K562 (cell line): ENCODE results near the gene ZCCHC4. TPM values are rescaled to one million over a fixed set of nuclear protein-coding genes. Genes with fewer than 3 reads are reported as not detected.

Source experiments
- ATAC-seq: fragments of 200-7000 bp; cut with Tn5 transposase; 3 replicates; pipeline ENCODE4 v1.9.1; 2020; ENCODE audit warnings: moderate library complexity
- BruUV-seq: library from RNA; stranded (reverse); fragments of 400-500 nt; replicated peaks from 2 replicates; lab custom pipeline; 2021; lab: Mats Ljungman, UMichigan
- CTCF ChIA-PET: fragments of 300-600 bp; formaldehyde crosslinking; extraction: SDS; loops from one replicate; lab custom pipeline; 2021; ENCODE audit warnings: low intra/inter-chr PET ratio; lab: Yijun Ruan, JAX
- POLR2A ChIA-PET: fragments of 300-600, 350-650 bp; sonication (Branson Sonifier 250); formaldehyde crosslinking; extraction: SDS; loops from one replicate; lab custom pipeline; 2021; ENCODE audit warnings: antibody characterized with exemption, inconsistent platforms; lab: Yijun Ruan, JAX
- DNase-seq, 4 experiments: peaks; one replicate each; pipeline versions ENCODE4 v3.0.0 to v3.0.0-alpha.2; 2011 to 2018; ENCODE audit warnings: low spot score in 3 of 4, mixed read lengths in 3 of 4; ENCODE audit errors: extremely low read depth in 1 of 4
- FAIRE-seq: peaks from 2 replicates; lab custom pipeline; 2011; peaks lifted over from hg19 to GRCh38; lab: Jason Lieb, UNC
- H2AFZ ChIP-seq: 2 replicates; pipeline ENCODE4 v1.6.0; 2011; ENCODE audit warnings: low read depth, low read length, control low read depth, inconsistent platforms
- H3K27ac ChIP-seq: fragments of 200-600 bp; 3 replicates; pipeline ENCODE4 v1.8.0; 2011; ENCODE audit warnings: low read depth, mild to moderate bottlenecking, control low read depth, inconsistent platforms, low read length, moderate library complexity, mixed read lengths; ENCODE audit errors: extremely low read depth
- H3K27me3 ChIP-seq, 2 experiments: fragments of 300-600 bp in 1 of 2; 2 replicates in 1 of 2; 3 replicates in 1 of 2; pipeline versions ENCODE4 v1.6.0 to v1.8.0; 2011; ENCODE audit warnings: inconsistent platforms in 2 of 2, low read length in 2 of 2, mild to moderate bottlenecking in 1 of 2, mixed read lengths in 1 of 2, moderate library complexity in 1 of 2; ENCODE audit not compliant: control insufficient read depth in 2 of 2, insufficient read depth in 2 of 2
- H3K36me3 ChIP-seq: fragments of 300-600 bp; 3 replicates; pipeline ENCODE4 v1.8.0; 2011; ENCODE audit warnings: mild to moderate bottlenecking, low read length, inconsistent platforms; ENCODE audit not compliant: control insufficient read depth, insufficient read depth
- H3K4me1 ChIP-seq, 2 experiments: fragments of 200-600 bp in 1 of 2; replicated peaks in 1 of 2; 2 replicates in 1 of 2; 3 replicates in 1 of 2; pipeline versions ENCODE4 v1.5.1 to v1.8.0; 2011; ENCODE audit warnings: inconsistent platforms in 2 of 2, low read length in 2 of 2, mild to moderate bottlenecking in 1 of 2, mixed read lengths in 1 of 2, moderate library complexity in 1 of 2; ENCODE audit not compliant: control insufficient read depth in 2 of 2, insufficient read depth in 2 of 2
- H3K4me2 ChIP-seq: 2 replicates; pipeline ENCODE4 v1.6.1; 2011; ENCODE audit warnings: low read length, control low read depth, inconsistent platforms, mixed read lengths; ENCODE audit not compliant: insufficient read depth
- H3K4me3 ChIP-seq: fragments of 200-600 bp; sonication (generic), shearing (Covaris generic); 2 replicates; pipeline ENCODE4 v1.5.1; 2016; ENCODE audit warnings: control low read depth, inconsistent platforms
- H3K79me2 ChIP-seq: fragments of 200-600 bp; 3 replicates; pipeline ENCODE4 v1.8.0; 2011; ENCODE audit warnings: low read length, inconsistent platforms; ENCODE audit not compliant: control insufficient read depth, insufficient read depth
- H3K9ac ChIP-seq, 2 experiments: 2 replicates each; pipeline versions ENCODE4 v1.6.0 to v1.6.1; 2011; ENCODE audit warnings: low read depth in 2 of 2, low read length in 2 of 2, control low read depth in 1 of 2, inconsistent platforms in 1 of 2, mild to moderate bottlenecking in 1 of 2, mixed read lengths in 1 of 2; ENCODE audit not compliant: insufficient read depth in 1 of 2
- H3K9me1 ChIP-seq: one replicate; pipeline ENCODE4 v1.6.0; 2011; ENCODE audit warnings: inconsistent platforms, mild to moderate bottlenecking, low read length, moderate library complexity; ENCODE audit not compliant: control insufficient read depth, insufficient read depth
- H3K9me3 ChIP-seq: replicated peaks from 2 replicates; pipeline ENCODE4 v1.5.1; 2011; ENCODE audit warnings: low read depth, low read length, inconsistent platforms; ENCODE audit not compliant: control insufficient read depth, insufficient read depth
- H4K20me1 ChIP-seq: replicated peaks from 2 replicates; pipeline ENCODE4 v1.6.1; 2011; ENCODE audit warnings: low read length, inconsistent platforms, mixed read lengths; ENCODE audit not compliant: control insufficient read depth, insufficient read depth
- BRD4 ChIP-seq: fragments of 200-600 bp; sonication (generic); IDR thresholded peaks from 2 replicates; pipeline ENCODE4 v1.6.1; 2017; ENCODE audit warnings: inconsistent platforms
- CBFA2T3 ChIP-seq: fragments of 450-650 bp; IDR thresholded peaks from 2 replicates; pipeline ENCODE4 v1.6.1; 2017
- CBX3 ChIP-seq, 2 experiments: IDR thresholded peaks; 1 replicate in 1 of 2; 2 replicates in 1 of 2; pipeline ENCODE4 v1.6.1; 2012; ENCODE audit warnings: inconsistent platforms in 2 of 2, low read length in 2 of 2, borderline replicate concordance in 1 of 2, control low read depth in 1 of 2
- CEBPG ChIP-seq, 3 experiments: fragments of 200-800 bp in 1 of 3; sonication (Bioruptor generic) in 1 of 3; sonication (generic) in 1 of 3; formaldehyde crosslinking in 1 of 3; IDR thresholded peaks in 2 of 3; conservative IDR thresholded peaks in 1 of 3; 2 replicates each; pipeline versions ENCODE4 v1.6.1 to v1.8.0; 2016 to 2022; ENCODE audit warnings: missing compliant biosample characterization in 2 of 3, missing genetic modification characterization in 2 of 3, mild to moderate bottlenecking in 1 of 3, missing genetic modification reagents in 1 of 3
- HOMEZ ChIP-seq: fragments of 250-450 bp; sonication (Bioruptor Pico); IDR thresholded peaks from 2 replicates; pipeline ENCODE4 v1.4.0; 2020; ENCODE audit warnings: mild to moderate bottlenecking, moderate library complexity
- KAT7 ChIP-seq: sonication (generic); formaldehyde crosslinking; IDR thresholded peaks from 2 replicates; pipeline ENCODE4 v1.8.0; 2022; ENCODE audit warnings: missing genetic modification reagents, mild to moderate bottlenecking, borderline replicate concordance
- MED1 ChIP-seq: sonication (generic); formaldehyde crosslinking; IDR thresholded peaks from 2 replicates; pipeline ENCODE4 v1.8.1; 2023; ENCODE audit warnings: missing genetic modification reagents, borderline replicate concordance
- NR4A1 ChIP-seq, 2 experiments: fragments of 250-450 bp in 1 of 2; fragments of 450-650 bp in 1 of 2; sonication (Bioruptor Pico) in 1 of 2; IDR thresholded peaks; 2 replicates each; pipeline versions ENCODE4 v1.4.0 to v1.6.1; 2016 to 2020; ENCODE audit warnings: mild to moderate bottlenecking in 2 of 2, missing compliant biosample characterization in 1 of 2, missing genetic modification characterization in 1 of 2, moderate library complexity in 1 of 2
- SREBF1 ChIP-seq: fragments of 150-350 bp; IDR thresholded peaks from 2 replicates; pipeline ENCODE4 v1.6.1; 2014; ENCODE audit warnings: antibody characterized with exemption, low read depth, low read length, borderline replicate concordance
- ZC3H4 ChIP-seq: sonication (generic); formaldehyde crosslinking; IDR thresholded peaks from 2 replicates; pipeline ENCODE4 v1.9.0; 2021; ENCODE audit warnings: missing genetic modification reagents, borderline replicate concordance
- WGBS: fragments of 100-300 bp; shearing (Covaris generic); methylation state at CpG from one replicate; pipeline ENCODE4 v1.1.6; 2016; ENCODE audit warnings: low coverage, mixed read lengths; ENCODE audit not compliant: insufficient coverage; ENCODE audit errors: missing lambda C conversion rate; 5-methylcytosine and 5-hydroxymethylcytosine counted together
- in situ Hi-C: fragments of 300-500 bp; cut with MboI; formaldehyde crosslinking; loops from 4 replicates; pipeline ENCODE4 v1.15.0; 2018; ENCODE audit warnings: inconsistent platforms, mixed read lengths
- intact Hi-C: fragments of 100-400 bp; cut with micrococcal nuclease; formaldehyde crosslinking; loops from 2 replicates; pipeline ENCODE4 v1.14.2; 2022
- polyA plus RNA-seq, 8 experiments: library from polyadenylated mRNA; depleted of rRNA in 4 of 8; stranded (reverse) in 5 of 8; unstranded in 3 of 8; fragments of >200 nt; fragmentation: Nextera tagmentation in 2 of 8; fragmentation: Illumina TruSeq in 1 of 8; extraction: Ambion mirVana in 2 of 8; extraction: Trizol in 1 of 8; gene quantifications; 2 replicates each; pipeline versions ENCODE4 v1.2.1 to v1.2.3, GENCODE V29; 2011 to 2014; ENCODE audit warnings: inconsistent platforms in 1 of 8, missing spikeins in 1 of 8
- total RNA-seq, 7 experiments: library from RNA; depleted of rRNA in 6 of 7; stranded (reverse); fragments of >200 nt in 6 of 7; fragmentation: Illumina TruSeq in 2 of 7; extraction: Trizol in 2 of 7; gene quantifications; 2 replicates each; pipeline versions ENCODE4 v1.2.1 to v1.2.3, GENCODE V29; 2011 to 2021; ENCODE audit warnings: low replicate concordance in 1 of 7
- TF ChIP-seq, protein P1 (sequence below): IDR thresholded peaks from 2 replicates; pipeline ENCODE4 v1.6.1; 2016; ENCODE audit warnings: missing genetic modification characterization, missing compliant biosample characterization
- TF ChIP-seq, protein P2 (sequence below): fragments of 450-650 bp; IDR thresholded peaks from 2 replicates; pipeline ENCODE4 v1.6.1; 2018; ENCODE audit not compliant: partially characterized antibody

The ZCCHC4 gene
- total and polyA plus RNA-seq, 9 of the 15 experiments (the other 6 are each of a cell fraction or from before 2014, with no cell fraction given): 5.3 to 26.1 (median 15.2) TPM

- TF ChIP-seq CEBPG (CRISPR knock-in tag; IDR thresholded peaks at IDR 0.05) (0 out of 2 replicates have a peak, but pooled peaks have one; percentile 9), CEBPG (tag; conservative IDR thresholded peaks at IDR 0.05 in 1 of 2, IDR thresholded peaks at IDR 0.05 in 1 of 2) (no peak), CBFA2T3 (0 out of 2 replicates have a peak, but pooled peaks have one; percentile 29)
- TF ChIP-seq, all 486 proteins: peak for 4
These were observed 6.0 kb upstream of the ZCCHC4 start (continued) for GRCh38 chr4:25306518-25307057.

DNA sequence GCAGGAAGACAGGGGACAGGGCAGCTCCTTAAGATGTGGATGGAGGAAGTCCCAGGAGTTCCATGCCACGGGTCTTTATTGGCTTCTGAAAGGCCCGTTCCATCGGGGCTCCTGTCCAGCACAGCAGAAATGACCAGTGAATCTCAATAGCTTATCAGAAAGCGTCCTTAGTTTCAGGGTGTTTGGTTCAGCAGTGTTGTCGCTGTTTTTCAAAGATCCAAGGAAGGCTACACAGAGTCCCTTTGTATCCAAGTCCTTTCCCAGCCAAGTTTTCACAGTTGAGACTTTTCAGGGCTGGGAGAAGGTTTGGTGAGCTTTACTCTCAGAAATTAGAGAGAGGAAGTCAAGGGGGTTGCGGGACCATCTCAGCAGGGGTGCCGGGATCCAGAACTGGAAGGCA, 5.0 kb upstream of the ZCCHC4 start:
- peak overlapping the region in 1 of 2 experiments; percentile 41; a peak in 1 of 4 replicates for H3K9ac ChIP-seq
- H3K27me3 ChIP-seq: 0 out of 5 replicates have a peak, but pooled peaks cover 0 to 6% of the 10 kb centered on the region in 2 experiments
- no peaks in the 10 kb centered on the region; the same call in 2 of the 3 replicates for H3K79me2 ChIP-seq
- no peak overlapping the region for H3K27ac ChIP-seq
- ChIA-PET CTCF (no interaction called here), POLR2A (interaction anchor here (1.1 kb wide), 1 partner anchor 11 kb away, joined by 3 read pairs; no protein-coding TSS in a partner anchor)
- ATAC-seq (no peak), FAIRE-seq (no peak), DNase-seq (no peak)
- in situ Hi-C loops: no loop called here
- H3K4me3 ChIP-seq: no peak overlapping the region
- no TSS peak for BruUV-seq
- no peaks in the 10 kb centered on the region for H3K36me3 ChIP-seq
- no peaks in the 10 kb centered on the region for H3K9me1 ChIP-seq
- H3K4me1 ChIP-seq: peaks cover 4 to 16% of the 10 kb centered on the region in 2 experiments; a peak in 4 of 5 replicates
- WGBS: 38% methylated on average over 7 of the region's 7 CpGs
- intact Hi-C loops: no loop called here
- no peaks in the 10 kb centered on the region for H3K9me3 ChIP-seq
- peak overlapping the region; percentile 12; the same call in 1 of the 2 replicates for H3K4me2 ChIP-seq
- peak overlapping the region; percentile 78 for H2AFZ ChIP-seq
- H4K20me1 ChIP-seq: no peaks in the 10 kb centered on the region
- TF ChIP-seq, protein P1, sequence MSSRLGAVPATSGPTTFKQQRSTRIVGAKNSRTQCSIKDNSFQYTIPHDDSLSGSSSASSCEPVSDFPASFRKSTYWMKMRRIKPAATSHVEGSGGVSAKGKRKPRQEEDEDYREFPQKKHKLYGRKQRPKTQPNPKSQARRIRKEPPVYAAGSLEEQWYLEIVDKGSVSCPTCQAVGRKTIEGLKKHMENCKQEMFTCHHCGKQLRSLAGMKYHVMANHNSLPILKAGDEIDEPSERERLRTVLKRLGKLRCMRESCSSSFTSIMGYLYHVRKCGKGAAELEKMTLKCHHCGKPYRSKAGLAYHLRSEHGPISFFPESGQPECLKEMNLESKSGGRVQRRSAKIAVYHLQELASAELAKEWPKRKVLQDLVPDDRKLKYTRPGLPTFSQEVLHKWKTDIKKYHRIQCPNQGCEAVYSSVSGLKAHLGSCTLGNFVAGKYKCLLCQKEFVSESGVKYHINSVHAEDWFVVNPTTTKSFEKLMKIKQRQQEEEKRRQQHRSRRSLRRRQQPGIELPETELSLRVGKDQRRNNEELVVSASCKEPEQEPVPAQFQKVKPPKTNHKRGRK: no peak
- no peak for TF ChIP-seq ZC3H4
- no peak for TF ChIP-seq KAT7 (CRISPR knock-in tag)
- TF ChIP-seq NR4A1 (CRISPR knock-in tag; IDR thresholded peaks at IDR 0.05): no peak
- no peak for TF ChIP-seq NR4A1 (tag; IDR thresholded peaks at IDR 0.05)
- TF ChIP-seq MED1: no peak
- TF ChIP-seq CBX3 (IDR thresholded peaks at IDR 0.05; ENCODE audit: borderline replicate concordance in 1 of 2, low read length in 2 of 2): no peak
- no peak for TF ChIP-seq HOMEZ (CRISPR knock-in tag)
- TF ChIP-seq, protein P2, sequence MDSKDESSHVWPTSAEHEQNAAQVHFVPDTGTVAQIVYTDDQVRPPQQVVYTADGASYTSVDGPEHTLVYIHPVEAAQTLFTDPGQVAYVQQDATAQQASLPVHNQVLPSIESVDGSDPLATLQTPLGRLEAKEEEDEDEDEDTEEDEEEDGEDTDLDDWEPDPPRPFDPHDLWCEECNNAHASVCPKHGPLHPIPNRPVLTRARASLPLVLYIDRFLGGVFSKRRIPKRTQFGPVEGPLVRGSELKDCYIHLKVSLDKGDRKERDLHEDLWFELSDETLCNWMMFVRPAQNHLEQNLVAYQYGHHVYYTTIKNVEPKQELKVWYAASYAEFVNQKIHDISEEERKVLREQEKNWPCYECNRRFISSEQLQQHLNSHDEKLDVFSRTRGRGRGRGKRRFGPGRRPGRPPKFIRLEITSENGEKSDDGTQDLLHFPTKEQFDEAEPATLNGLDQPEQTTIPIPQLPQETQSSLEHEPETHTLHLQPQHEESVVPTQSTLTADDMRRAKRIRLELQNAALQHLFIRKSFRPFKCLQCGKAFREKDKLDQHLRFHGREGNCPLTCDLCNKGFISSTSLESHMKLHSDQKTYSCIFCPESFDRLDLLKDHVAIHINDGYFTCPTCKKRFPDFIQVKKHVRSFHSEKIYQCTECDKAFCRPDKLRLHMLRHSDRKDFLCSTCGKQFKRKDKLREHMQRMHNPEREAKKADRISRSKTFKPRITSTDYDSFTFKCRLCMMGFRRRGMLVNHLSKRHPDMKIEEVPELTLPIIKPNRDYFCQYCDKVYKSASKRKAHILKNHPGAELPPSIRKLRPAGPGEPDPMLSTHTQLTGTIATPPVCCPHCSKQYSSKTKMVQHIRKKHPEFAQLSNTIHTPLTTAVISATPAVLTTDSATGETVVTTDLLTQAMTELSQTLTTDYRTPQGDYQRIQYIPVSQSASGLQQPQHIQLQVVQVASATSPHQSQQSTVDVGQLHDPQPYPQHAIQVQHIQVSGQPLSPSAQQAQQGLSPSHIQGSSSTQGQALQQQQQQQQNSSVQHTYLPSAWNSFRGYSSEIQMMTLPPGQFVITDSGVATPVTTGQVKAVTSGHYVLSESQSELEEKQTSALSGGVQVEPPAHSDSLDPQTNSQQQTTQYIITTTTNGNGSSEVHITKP: no peak
- no peak for TF ChIP-seq BRD4
- no peak for TF ChIP-seq SREBF1
